Measurements from ENCODE around the gene ADAMTS1. TPM values are rescaled to one million over a fixed set of nuclear protein-coding genes. Genes with fewer than 3 reads are reported as not detected.

Gene ADAMTS1
- total RNA-seq, 1 donor from 2014 or later: 122 TPM

- Histone ChIP-seq H3K4me3 (peak overlapping the region; percentile 79), H3K36me3 (peaks cover 45% of the 10 kb centered on the region), H3K27ac (peak overlapping the region; percentile 94), H3K27me3 (peaks cover 4% of the 10 kb centered on the region), H3K4me1 (peaks cover 28% of the 10 kb centered on the region), H3K9me3 (no peaks in the 10 kb centered on the region)
- intact Hi-C loops (cut with DNase I): no loop called here
- ATAC-seq (peak; percentile 73), DNase-seq (peak; percentile 90)
- TF ChIP-seq CTCF (IDR thresholded peaks at IDR 0.05): no peak
Measured at GRCh38 chr21:26842974-26843932, 2.0 kb downstream of the ADAMTS1 start.

- peak overlapping the region; percentile 79 for H3K4me3 ChIP-seq
- no peak for TF ChIP-seq CTCF (IDR thresholded peaks at IDR 0.05)
- no peaks in the 10 kb centered on the region for H3K9me3 ChIP-seq
- H3K27ac ChIP-seq: peak overlapping the region; percentile 6
- H3K36me3 ChIP-seq: peaks cover 55% of the 10 kb centered on the region
- peaks cover 4% of the 10 kb centered on the region for H3K27me3 ChIP-seq
- peaks cover 32% of the 10 kb centered on the region for H3K4me1 ChIP-seq
- ATAC-seq: no peak
- intact Hi-C loops (cut with DNase I): no loop called here
- DNase-seq: no peak
Measured at GRCh38 chr21:26842300-26842699, 2.9 kb downstream of the ADAMTS1 start.

GRCh38 chr21:26840912-26841311, 4.3 kb downstream of the ADAMTS1 start:
- intact Hi-C loops (cut with DNase I): no loop called here
- H3K4me3 ChIP-seq: peak overlapping the region; percentile 79
- no peak for TF ChIP-seq CTCF (IDR thresholded peaks at IDR 0.05)
- no peak for DNase-seq
- H3K9me3 ChIP-seq: no peaks in the 10 kb centered on the region
- peaks cover 32% of the 10 kb centered on the region for H3K4me1 ChIP-seq
- H3K36me3 ChIP-seq: peaks cover 65% of the 10 kb centered on the region
- peaks cover 4% of the 10 kb centered on the region for H3K27me3 ChIP-seq
- ATAC-seq: no peak
- no peak overlapping the region for H3K27ac ChIP-seq

GRCh38 chr21:26840201-26840600, 5.0 kb downstream of the ADAMTS1 start:
- H3K4me1 ChIP-seq: peaks cover 32% of the 10 kb centered on the region
- no peaks in the 10 kb centered on the region for H3K27me3 ChIP-seq
- no peak for TF ChIP-seq CTCF (IDR thresholded peaks at IDR 0.05)
- ATAC-seq (no peak), DNase-seq (no peak)
- intact Hi-C loops (cut with DNase I): no loop called here
- H3K27ac ChIP-seq: no peak overlapping the region
- peak overlapping the region; percentile 79 for H3K4me3 ChIP-seq
- H3K9me3 ChIP-seq: no peaks in the 10 kb centered on the region
- peaks cover 65% of the 10 kb centered on the region for H3K36me3 ChIP-seq

GRCh38 chr21:26837539-26837938, 7.7 kb downstream of the ADAMTS1 start:
- DNase-seq: no peak

More at GRCh38 chr21:26837539-26837938, 7.7 kb downstream of the ADAMTS1 start:
- no peak for TF ChIP-seq CTCF (IDR thresholded peaks at IDR 0.05)
- Histone ChIP-seq H3K36me3 (peaks cover 63% of the 10 kb centered on the region), H3K9me3 (no peaks in the 10 kb centered on the region), H3K4me1 (peaks cover 22% of the 10 kb centered on the region), H3K27ac (no peak overlapping the region), H3K4me3 (no peak overlapping the region), H3K27me3 (no peaks in the 10 kb centered on the region)
- no peak for ATAC-seq
- intact Hi-C loops (cut with DNase I): no loop called here

All from upper lobe of right lung (tissue), 1 donor.